CD14-positive monocyte (primary cell): ENCODE data around the gene SCARB1. TPM values are rescaled to one million over a fixed set of nuclear protein-coding genes. Genes with fewer than 3 reads are reported as not detected.

Experiments used
- DNase-seq, 3 donors: peaks; one replicate each; pipeline ENCODE4 v3.0.0-alpha.2; 2011 to 2022
- H2AFZ ChIP-seq: 2 replicates; pipeline ENCODE4 v1.6.0; 2012; ENCODE audit warnings: mild to moderate bottlenecking, low read depth, low read length, inconsistent platforms; ENCODE audit not compliant: insufficient read depth, poor library complexity, severe bottlenecking
- H3K27ac ChIP-seq, 2 donors: 1 replicate in 1 of 2; 2 replicates in 1 of 2; pipeline ENCODE4 v1.5.1; 2012 to 2013; ENCODE audit warnings: low read length in 2 of 2, control low read depth in 1 of 2, inconsistent platforms in 1 of 2, low read depth in 1 of 2, mild to moderate bottlenecking in 1 of 2
- H3K27me3 ChIP-seq, 2 donors: one replicate each; pipeline versions ENCODE4 v1.6.0 to v1.6.1; 2011 to 2013; ENCODE audit warnings: low read length in 2 of 2; ENCODE audit not compliant: control insufficient read depth in 2 of 2, insufficient read depth in 2 of 2
- H3K36me3 ChIP-seq, 2 donors: replicated peaks in 1 of 2; 1 replicate in 1 of 2; 2 replicates in 1 of 2; pipeline versions ENCODE4 v1.5.1 to v1.6.1; 2012 to 2013; ENCODE audit warnings: low read length in 2 of 2, control low read depth in 1 of 2, inconsistent platforms in 1 of 2, mild to moderate bottlenecking in 1 of 2; ENCODE audit not compliant: insufficient read depth in 2 of 2, control insufficient read depth in 1 of 2
- H3K4me1 ChIP-seq, 2 donors: 1 replicate in 1 of 2; 2 replicates in 1 of 2; pipeline versions ENCODE4 v1.5.1 to v1.6.1; 2012 to 2013; ENCODE audit warnings: low read length in 2 of 2, control low read depth in 1 of 2, inconsistent platforms in 1 of 2, mild to moderate bottlenecking in 1 of 2, moderate library complexity in 1 of 2; ENCODE audit not compliant: insufficient read depth in 2 of 2, control insufficient read depth in 1 of 2
- H3K4me2 ChIP-seq: replicated peaks from 2 replicates; pipeline ENCODE3; 2012; ENCODE audit warnings: low read length, moderate library complexity, mild to moderate bottlenecking; ENCODE audit not compliant: poor library complexity, severe bottlenecking; ENCODE audit errors: extremely low read depth
- H3K4me3 ChIP-seq, 3 experiments: fragments of 200-600 bp in 1 of 3; sonication (generic) in 1 of 3; replicated peaks in 1 of 3; 1 replicate in 2 of 3; 2 replicates in 1 of 3; pipeline ENCODE4 v1.5.1; 2011 to 2013; ENCODE audit warnings: low read length in 3 of 3, mild to moderate bottlenecking in 3 of 3, control low read depth in 2 of 3, low read depth in 2 of 3, inconsistent platforms in 1 of 3, moderate library complexity in 1 of 3
- H3K79me2 ChIP-seq: 2 replicates; pipeline ENCODE4 v1.6.0; 2012; ENCODE audit warnings: mild to moderate bottlenecking, control low read depth, inconsistent platforms, low read length, moderate library complexity; ENCODE audit not compliant: insufficient read depth
- H3K9ac ChIP-seq: 2 replicates; pipeline ENCODE4 v1.6.0; 2017; ENCODE audit warnings: low read length, mild to moderate bottlenecking; ENCODE audit not compliant: insufficient read depth, poor library complexity, severe bottlenecking
- H3K9me3 ChIP-seq, 2 donors: replicated peaks in 1 of 2; 1 replicate in 1 of 2; 2 replicates in 1 of 2; pipeline versions ENCODE4 v1.5.1 to v1.6.1; 2012 to 2013; ENCODE audit warnings: low read length in 2 of 2, control low read depth in 1 of 2; ENCODE audit not compliant: control insufficient read depth in 1 of 2, insufficient read depth in 1 of 2
- H4K20me1 ChIP-seq: 2 replicates; pipeline ENCODE4 v1.6.0; 2012; ENCODE audit warnings: mild to moderate bottlenecking, low read length, control low read depth, moderate library complexity; ENCODE audit not compliant: insufficient read depth
- H3K27ac Mint-ChIP-seq, 7 donors: one replicate each; pipeline ENCODE4 v1.8.0; 2020; ENCODE audit warnings: mild to moderate bottlenecking in 7 of 7, mixed read lengths in 7 of 7, moderate library complexity in 6 of 7, inconsistent platforms in 2 of 7
- H3K27me3 Mint-ChIP-seq, 3 donors: one replicate each; pipeline ENCODE4 v1.8.0; 2021 to 2022; ENCODE audit warnings: low read depth in 3 of 3, mild to moderate bottlenecking in 3 of 3, mixed read lengths in 3 of 3, moderate library complexity in 3 of 3, inconsistent platforms in 1 of 3
- H3K36me3 Mint-ChIP-seq, 2 donors: one replicate each; pipeline ENCODE4 v1.8.0; 2020; ENCODE audit warnings: mixed read lengths in 2 of 2, inconsistent platforms in 1 of 2, mild to moderate bottlenecking in 1 of 2
- H3K4me1 Mint-ChIP-seq: one replicate; pipeline ENCODE4 v1.8.0; 2020; ENCODE audit warnings: mild to moderate bottlenecking, mixed read lengths
- H3K4me3 Mint-ChIP-seq, 2 donors: one replicate each; pipeline ENCODE4 v1.8.0; 2020; ENCODE audit warnings: mild to moderate bottlenecking in 2 of 2, mixed read lengths in 2 of 2, moderate library complexity in 1 of 2
- H3K9me3 Mint-ChIP-seq, 7 donors: one replicate each; pipeline ENCODE4 v1.8.0; 2020 to 2022; ENCODE audit warnings: mixed read lengths in 7 of 7, mild to moderate bottlenecking in 6 of 7, moderate library complexity in 6 of 7, inconsistent platforms in 2 of 7
- CTCF ChIP-seq: fragments of 200-600 bp; IDR thresholded peaks from one replicate; pipeline ENCODE4 v1.8.0; 2022; ENCODE audit warnings: antibody characterized with exemption, mild to moderate bottlenecking
- WGBS: methylation state at CpG from one replicate; pipeline ENCODE4 v1.1.5; 2013; ENCODE audit warnings: missing lambda C conversion rate; ENCODE audit not compliant: insufficient coverage; 5-methylcytosine and 5-hydroxymethylcytosine counted together
- intact Hi-C, 2 donors: fragments of 100-400 bp; cut with micrococcal nuclease; formaldehyde crosslinking; loops; one replicate each; pipeline versions ENCODE4 v1.15.0 to v1.15.1; 2023
- polyA plus RNA-seq, 3 donors: library from polyadenylated mRNA; depleted of rRNA in 1 of 3; unstranded in 2 of 3; stranded (reverse) in 1 of 3; fragments of 300-500 nt in 2 of 3; fragments of >200 nt in 1 of 3; fragmentation: Illumina TruSeq in 2 of 3; gene quantifications; 1 replicate in 2 of 3; 2 replicates in 1 of 3; pipeline ENCODE4 v1.2.3, GENCODE V29; 2012 to 2021

The SCARB1 gene
- polyA plus RNA-seq, 3 donors, result 13.1 to 34.3 (median 15.2) TPM

- H3K4me3 ChIP-seq, result no peak overlapping the region
- no peak overlapping the region for H3K9ac ChIP-seq
- H3K79me2 ChIP-seq, result no peaks in the 10 kb centered on the region
- Mint-ChIP-seq H3K4me1 (peaks cover 25% of the 10 kb centered on the region), H3K27ac (peak overlapping the region in 1 of 7 donors; percentile 6), H3K9me3 (no peaks in the 10 kb centered on the region), H3K36me3 (peaks cover 33 to 35% of the 10 kb centered on the region in 2 donors), H3K27me3 (peaks cover 0 to 1% (median 0%) of the 10 kb centered on the region in 3 donors), H3K4me3 (no peak overlapping the region)
- no peak overlapping the region for H2AFZ ChIP-seq
- H3K27ac ChIP-seq, result no peak overlapping the region
- intact Hi-C loops, result loop anchor here in 1 of 2 donors (10.0 kb wide), 1 partner anchor 736 kb away; no protein-coding TSS in a partner anchor
- H3K9me3 ChIP-seq, result no peaks in the 10 kb centered on the region
- peaks cover 22% of the 10 kb centered on the region in 2 donors for H3K4me1 ChIP-seq
- TF ChIP-seq CTCF, result no peak
- no peak for DNase-seq
- peaks cover 24 to 28% of the 10 kb centered on the region in 2 donors for H3K36me3 ChIP-seq
- H4K20me1 ChIP-seq, result no peaks in the 10 kb centered on the region
- 97% methylated on average over 12 of the region's 16 CpGs for WGBS
- no peaks in the 10 kb centered on the region for H3K27me3 ChIP-seq
- no peak overlapping the region for H3K4me2 ChIP-seq
These were observed 82.6 kb downstream of the SCARB1 start for GRCh38 chr12:124780752-124781685.

DNA sequence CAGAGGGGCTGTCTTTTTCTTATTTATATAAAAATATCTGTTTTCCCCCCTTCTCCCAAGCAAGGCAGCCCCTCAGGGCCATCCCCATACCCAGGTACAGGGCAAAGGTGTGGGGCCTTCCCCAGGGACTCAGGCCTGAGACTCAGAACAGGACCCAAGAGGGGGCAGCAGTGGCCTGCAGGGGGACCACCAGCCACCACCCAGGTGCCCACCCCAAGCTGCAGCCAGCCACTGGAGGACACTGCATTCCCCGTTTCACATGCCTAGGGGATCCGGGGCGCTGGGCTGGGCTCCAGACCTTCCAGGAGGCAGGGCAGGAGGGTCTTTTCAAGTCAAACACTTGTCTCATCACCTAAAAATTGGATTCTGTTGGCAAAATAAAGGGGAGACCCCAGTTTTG is 83.3 kb downstream of the SCARB1 start:
- no peak for TF ChIP-seq CTCF
- no peak overlapping the region for H3K4me3 Mint-ChIP-seq
- H3K4me1 Mint-ChIP-seq, result peaks cover 32% of the 10 kb centered on the region
- Histone ChIP-seq H3K79me2 (no peaks in the 10 kb centered on the region), H3K9ac (no peak overlapping the region), H3K9me3 (no peaks in the 10 kb centered on the region), H3K4me2 (no peak overlapping the region), H3K27ac (no peak overlapping the region), H2AFZ (no peak overlapping the region), H4K20me1 (no peaks in the 10 kb centered on the region), H3K27me3 (no peaks in the 10 kb centered on the region), H3K4me3 (no peak overlapping the region), H3K36me3 (peaks cover 17 to 21% of the 10 kb centered on the region in 2 donors), H3K4me1 (peaks cover 28 to 29% of the 10 kb centered on the region in 2 donors)
- intact Hi-C loops, result loop anchor here in 1 of 2 donors (10.0 kb wide), 1 partner anchor 736 kb away; no protein-coding TSS in a partner anchor
- H3K27me3 Mint-ChIP-seq, result peaks cover 0 to 3% (median 1%) of the 10 kb centered on the region in 3 donors
- no peak for DNase-seq
- no CpG with 5 or more reads among the region's 3 CpGs for WGBS
- H3K36me3 Mint-ChIP-seq, result peaks cover 26 to 31% of the 10 kb centered on the region in 2 donors
- no peak overlapping the region for H3K27ac Mint-ChIP-seq
- H3K9me3 Mint-ChIP-seq, result no peaks in the 10 kb centered on the region
